HepG2 (cell line): ENCODE measurements around the gene PYY. TPM values are rescaled to one million over a fixed set of nuclear protein-coding genes. Genes with fewer than 3 reads are reported as not detected.
A peak's percentile ranks its signal among the peaks of the same experiment; 100 is the strongest.

Experiments
- ELF3 ChIP-seq: IDR thresholded peaks from 2 replicates; pipeline ENCODE4 v1.6.1; 2016; ENCODE audit warnings: missing genetic modification reagents, missing compliant biosample characterization
- HES4 ChIP-seq: sonication (generic); formaldehyde crosslinking; IDR thresholded peaks from 2 replicates; pipeline ENCODE4 v1.9.0; 2021; ENCODE audit warnings: mild to moderate bottlenecking, missing genetic modification reagents, borderline replicate concordance
- ISL2 ChIP-seq: sonication (generic); formaldehyde crosslinking; IDR thresholded peaks from 2 replicates; pipeline ENCODE4 v1.5.0; 2020; ENCODE audit warnings: missing genetic modification reagents
- RELA ChIP-seq: sonication (generic); formaldehyde crosslinking; IDR thresholded peaks from 2 replicates; pipeline ENCODE4 v1.4.0; 2020; ENCODE audit warnings: missing genetic modification reagents
- RXRB ChIP-seq: IDR thresholded peaks from 2 replicates; pipeline ENCODE4 v1.6.1; 2016; ENCODE audit warnings: borderline replicate concordance, missing genetic modification reagents, missing compliant biosample characterization
- SAP130 ChIP-seq: IDR thresholded peaks from 2 replicates; pipeline ENCODE4 v1.6.1; 2016; ENCODE audit warnings: low read depth
- SIX1 ChIP-seq: sonication (generic); formaldehyde crosslinking; IDR thresholded peaks from 2 replicates; pipeline ENCODE4 v1.4.0; 2020; ENCODE audit warnings: missing genetic modification reagents, borderline replicate concordance
- SMC3 ChIP-seq: IDR thresholded peaks from 2 replicates; pipeline ENCODE4 v1.6.1; 2011; ENCODE audit warnings: low read length, improper control_type of control experiment
- SRY ChIP-seq: sonication (generic); formaldehyde crosslinking; IDR thresholded peaks from 2 replicates; pipeline ENCODE4 v1.8.0; 2022; ENCODE audit warnings: mild to moderate bottlenecking, missing genetic modification reagents
- TAF1 ChIP-seq: sonication (generic); formaldehyde crosslinking; IDR thresholded peaks from 2 replicates; pipeline ENCODE4 v1.4.0; 2020; ENCODE audit warnings: missing genetic modification reagents
- YY1 ChIP-seq: IDR thresholded peaks from 2 replicates; pipeline ENCODE4 v1.6.1; 2011; ENCODE audit warnings: low read length, low read depth, moderate library complexity, mild to moderate bottlenecking; ENCODE audit not compliant: insufficient read depth, insufficient replicate concordance
- ZBTB7B ChIP-seq: sonication (generic); formaldehyde crosslinking; IDR thresholded peaks from 2 replicates; pipeline ENCODE4 v1.4.0; 2020; ENCODE audit warnings: missing genetic modification reagents
- ZNF10 ChIP-seq: sonication (generic); formaldehyde crosslinking; IDR thresholded peaks from 2 replicates; pipeline ENCODE4 v1.4.0; 2020; ENCODE audit warnings: mild to moderate bottlenecking, low read depth, missing genetic modification reagents, borderline replicate concordance
- ZNF687 ChIP-seq: sonication (generic); formaldehyde crosslinking; IDR thresholded peaks from 2 replicates; pipeline ENCODE4 v1.5.1; 2020; ENCODE audit warnings: mild to moderate bottlenecking, missing genetic modification reagents, moderate library complexity
- ZNF878 ChIP-seq: sonication (generic); formaldehyde crosslinking; IDR thresholded peaks from 2 replicates; pipeline ENCODE4 v1.8.1; 2023; ENCODE audit warnings: mild to moderate bottlenecking, missing genetic modification reagents, moderate library complexity
- polyA plus RNA-seq, 8 experiments: library from polyadenylated mRNA; depleted of rRNA in 3 of 8; stranded (reverse) in 7 of 8; unstranded in 1 of 8; fragments of >200 nt; fragmentation: Illumina TruSeq in 4 of 8; extraction: Trizol in 4 of 8; gene quantifications; 2 replicates each; pipeline versions ENCODE4 v1.2.1 to v1.2.3, GENCODE V29; 2011 to 2016; ENCODE audit warnings: low read depth in 4 of 8, missing spikeins in 1 of 8, mixed read lengths in 1 of 8; ENCODE audit not compliant: insufficient read depth in 1 of 8
- total RNA-seq, 5 experiments: library from RNA; depleted of rRNA; stranded (reverse); fragments of >200 nt; fragmentation: Illumina TruSeq; extraction: Trizol; gene quantifications; 2 replicates each; pipeline ENCODE4 v1.2.3, GENCODE V29; 2016; ENCODE audit warnings: low read depth in 1 of 5
- TF ChIP-seq, protein P1 (sequence below): sonication (generic); formaldehyde crosslinking; IDR thresholded peaks from 2 replicates; pipeline ENCODE4 v1.9.0; 2021; ENCODE audit warnings: missing genetic modification reagents, borderline replicate concordance
- TF ChIP-seq, protein P2 (sequence below): IDR thresholded peaks from 2 replicates; pipeline ENCODE4 v1.6.1; 2016; ENCODE audit warnings: missing biosample characterization, missing genetic modification reagents, low read depth

PYY gene
- total and polyA plus RNA-seq, 2 of the 13 experiments (the other 11 are each of a cell fraction or from before 2014, with no cell fraction given) = 0.25 TPM; not detected in 1

DNA sequence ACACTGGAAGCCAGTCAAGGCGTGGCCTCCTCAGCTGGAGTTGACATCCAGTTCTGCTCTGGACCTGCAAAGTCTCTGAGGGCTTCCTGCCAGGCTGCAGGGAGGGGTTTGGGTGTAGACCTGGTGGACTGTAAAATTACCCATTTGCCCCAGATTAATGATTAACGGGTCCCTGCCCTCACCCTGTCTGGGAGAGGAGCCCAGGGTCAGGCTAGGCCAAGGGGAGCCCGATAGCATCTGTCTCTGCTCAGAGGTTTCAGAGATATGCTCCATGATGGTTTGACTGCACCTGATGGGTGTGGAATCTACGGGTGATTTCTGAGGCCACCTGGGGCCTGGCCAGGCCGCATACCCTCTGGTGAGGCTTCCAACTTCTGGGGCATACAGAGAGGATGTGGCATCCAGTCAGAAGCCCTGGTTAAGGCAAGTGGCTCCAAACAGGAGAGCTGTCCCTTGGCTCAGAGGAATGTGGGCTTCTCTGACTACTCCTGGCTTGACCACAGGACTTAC is 22.6 kb downstream of the PYY start (continued):
- TF ChIP-seq, protein P1, sequence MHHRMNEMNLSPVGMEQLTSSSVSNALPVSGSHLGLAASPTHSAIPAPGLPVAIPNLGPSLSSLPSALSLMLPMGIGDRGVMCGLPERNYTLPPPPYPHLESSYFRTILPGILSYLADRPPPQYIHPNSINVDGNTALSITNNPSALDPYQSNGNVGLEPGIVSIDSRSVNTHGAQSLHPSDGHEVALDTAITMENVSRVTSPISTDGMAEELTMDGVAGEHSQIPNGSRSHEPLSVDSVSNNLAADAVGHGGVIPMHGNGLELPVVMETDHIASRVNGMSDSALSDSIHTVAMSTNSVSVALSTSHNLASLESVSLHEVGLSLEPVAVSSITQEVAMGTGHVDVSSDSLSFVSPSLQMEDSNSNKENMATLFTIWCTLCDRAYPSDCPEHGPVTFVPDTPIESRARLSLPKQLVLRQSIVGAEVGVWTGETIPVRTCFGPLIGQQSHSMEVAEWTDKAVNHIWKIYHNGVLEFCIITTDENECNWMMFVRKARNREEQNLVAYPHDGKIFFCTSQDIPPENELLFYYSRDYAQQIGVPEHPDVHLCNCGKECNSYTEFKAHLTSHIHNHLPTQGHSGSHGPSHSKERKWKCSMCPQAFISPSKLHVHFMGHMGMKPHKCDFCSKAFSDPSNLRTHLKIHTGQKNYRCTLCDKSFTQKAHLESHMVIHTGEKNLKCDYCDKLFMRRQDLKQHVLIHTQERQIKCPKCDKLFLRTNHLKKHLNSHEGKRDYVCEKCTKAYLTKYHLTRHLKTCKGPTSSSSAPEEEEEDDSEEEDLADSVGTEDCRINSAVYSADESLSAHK = no peak
- TF ChIP-seq SRY (CRISPR knock-in tag) (no peak), SMC3 (0 out of 2 replicates have a peak, but pooled peaks have one; percentile 4), RXRB (peak; percentile 93), ZNF687 (CRISPR knock-in tag) (peak; percentile 36), ZNF10 (no peak), ZBTB7B (CRISPR knock-in tag) (no peak), TAF1 (CRISPR knock-in tag) (no peak), ISL2 (0 out of 2 replicates have a peak, but pooled peaks have one; percentile 22), SAP130 (CRISPR knock-in tag) (peak; percentile 69), RELA (no peak), YY1 (no peak), ELF3 (0 out of 2 replicates have a peak, but pooled peaks have one; percentile 19), HES4 (no peak), SIX1 (CRISPR knock-in tag) (no peak), ZNF878 (CRISPR knock-in tag) (no peak)
- TF ChIP-seq, protein P2, sequence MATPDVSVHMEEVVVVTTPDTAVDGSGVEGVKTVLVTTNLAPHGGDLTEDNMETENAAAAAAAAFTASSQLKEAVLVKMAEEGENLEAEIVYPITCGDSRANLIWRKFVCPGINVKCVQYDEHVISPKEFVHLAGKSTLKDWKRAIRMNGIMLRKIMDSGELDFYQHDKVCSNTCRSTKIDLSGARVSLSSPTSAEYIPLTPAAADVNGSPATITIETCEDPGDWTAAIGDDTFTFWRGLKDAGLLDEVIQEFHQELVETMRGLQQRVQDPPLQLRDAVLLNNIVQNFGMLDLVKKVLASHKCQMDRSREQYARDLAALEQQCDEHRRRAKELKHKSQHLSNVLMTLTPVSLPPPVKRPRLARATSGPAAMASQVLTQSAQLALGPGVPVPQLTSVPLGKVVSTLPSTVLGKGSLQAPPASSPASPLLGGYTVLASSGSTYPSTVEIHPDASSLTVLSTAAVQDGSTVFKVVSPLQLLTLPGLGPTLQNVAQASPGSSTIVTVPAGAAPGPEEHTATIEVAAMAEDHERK = no peak
